ENCODE measurements around the gene EXOC5. TPM values are rescaled to one million over a fixed set of nuclear protein-coding genes. Genes with fewer than 3 reads are reported as not detected.

The EXOC5 gene
- total RNA-seq, 2 donors from 2014 or later: 101 to 107 TPM

DNA sequence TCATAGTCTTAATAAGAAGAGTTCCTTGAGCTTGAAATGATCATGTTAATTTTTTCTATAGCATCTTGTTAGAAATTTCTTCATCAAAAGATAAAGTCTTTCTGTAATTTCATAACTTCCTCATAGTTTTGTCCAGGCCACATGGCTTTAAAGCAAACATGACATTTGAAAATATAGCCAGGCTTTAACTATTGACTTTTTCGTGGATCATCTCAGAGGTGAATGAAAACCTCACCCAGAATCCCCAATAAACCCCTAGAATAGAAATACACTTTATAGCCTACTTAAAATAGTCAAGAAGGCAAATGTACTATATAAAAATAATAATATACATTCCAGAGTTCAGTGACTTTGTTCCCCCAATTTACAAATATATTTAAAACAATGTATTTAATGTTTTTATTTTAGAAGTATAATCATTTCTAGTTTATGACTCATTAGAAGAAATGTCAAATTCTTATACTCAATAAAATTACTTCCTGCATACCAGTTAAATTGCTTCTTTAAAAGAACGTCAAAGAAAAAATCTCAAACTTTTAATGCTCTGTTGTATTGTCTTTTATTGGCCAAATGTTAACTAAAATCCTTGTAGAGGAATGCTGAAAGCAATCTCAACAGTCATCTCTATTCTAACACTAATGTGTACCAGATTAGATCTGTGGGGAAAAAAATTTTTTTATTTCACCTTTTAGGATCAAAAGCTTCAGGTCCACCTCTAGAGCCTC, 21.6 kb downstream of the EXOC5 start:
- DNase-seq: no peak
- H3K27ac ChIP-seq (ENCODE audit: low read depth, low read length): no peak overlapping the region
- no peak overlapping the region for H3K4me3 ChIP-seq (ENCODE audit: low read length)
- H3K36me3 ChIP-seq (ENCODE audit: control insufficient read depth, insufficient read depth, low read length): peaks cover 44% of the 10 kb centered on the region
- no peak for TF ChIP-seq CTCF (conservative IDR thresholded peaks at IDR 0.05)
- H3K27me3 ChIP-seq (ENCODE audit: control insufficient read depth, insufficient read depth, low read length, poor library complexity, severe bottlenecking): no peaks in the 10 kb centered on the region
- peaks cover 35% of the 10 kb centered on the region for H3K36me3 Mint-ChIP-seq (ENCODE audit: low read depth)
- no peaks in the 10 kb centered on the region for H3K4me1 ChIP-seq (ENCODE audit: control insufficient read depth, insufficient read depth, low read length)
- H3K4me3 Mint-ChIP-seq: no peak overlapping the region
- H3K4me1 Mint-ChIP-seq: peaks cover 17% of the 10 kb centered on the region
- H3K9me3 ChIP-seq (ENCODE audit: control insufficient read depth, low read length): peaks cover 9% of the 10 kb centered on the region
- peaks cover 4% of the 10 kb centered on the region for H3K9me3 Mint-ChIP-seq
- no peak overlapping the region for H3K27ac Mint-ChIP-seq
- no peak overlapping the region for H3K9ac ChIP-seq (ENCODE audit: extremely low read depth, low read length, poor library complexity, severe bottlenecking)
- H3K27me3 Mint-ChIP-seq (ENCODE audit: insufficient read depth): no peaks in the 10 kb centered on the region
- WGBS, 2 experiments (ENCODE audit: insufficient coverage in 1 of 2, insufficient read length in 1 of 2): 97% methylated on average over 2 of the region's 2 CpGs; no CpG with 5 or more reads in 1 of the 2 experiments

- Mint-ChIP-seq H3K36me3 (ENCODE audit: low read depth) (peaks cover 36% of the 10 kb centered on the region), H3K4me1 (peaks cover 14% of the 10 kb centered on the region), H3K27me3 (ENCODE audit: insufficient read depth) (no peaks in the 10 kb centered on the region), H3K4me3 (no peak overlapping the region), H3K27ac (peak overlapping the region; percentile 17), H3K9me3 (peaks cover 4% of the 10 kb centered on the region)
- Histone ChIP-seq H3K9ac (ENCODE audit: extremely low read depth, low read length, poor library complexity, severe bottlenecking) (no peak overlapping the region), H3K4me3 (ENCODE audit: low read length) (no peak overlapping the region), H3K27ac (ENCODE audit: low read depth, low read length) (no peak overlapping the region), H3K4me1 (ENCODE audit: control insufficient read depth, insufficient read depth, low read length) (peaks cover 5% of the 10 kb centered on the region), H3K27me3 (ENCODE audit: control insufficient read depth, insufficient read depth, low read length, poor library complexity, severe bottlenecking) (no peaks in the 10 kb centered on the region), H3K36me3 (ENCODE audit: control insufficient read depth, insufficient read depth, low read length) (peaks cover 45% of the 10 kb centered on the region), H3K9me3 (ENCODE audit: control insufficient read depth, low read length) (peaks cover 9% of the 10 kb centered on the region)
- no peak for TF ChIP-seq CTCF (conservative IDR thresholded peaks at IDR 0.05)
- DNase-seq: no peak
- WGBS, 2 experiments (ENCODE audit: insufficient coverage in 1 of 2, insufficient read length in 1 of 2): 86 to 91% methylated on average over 2 of the region's 2 CpGs
These were observed 22.8 kb downstream of the EXOC5 start for GRCh38 chr14:57245941-57246340.

DNA sequence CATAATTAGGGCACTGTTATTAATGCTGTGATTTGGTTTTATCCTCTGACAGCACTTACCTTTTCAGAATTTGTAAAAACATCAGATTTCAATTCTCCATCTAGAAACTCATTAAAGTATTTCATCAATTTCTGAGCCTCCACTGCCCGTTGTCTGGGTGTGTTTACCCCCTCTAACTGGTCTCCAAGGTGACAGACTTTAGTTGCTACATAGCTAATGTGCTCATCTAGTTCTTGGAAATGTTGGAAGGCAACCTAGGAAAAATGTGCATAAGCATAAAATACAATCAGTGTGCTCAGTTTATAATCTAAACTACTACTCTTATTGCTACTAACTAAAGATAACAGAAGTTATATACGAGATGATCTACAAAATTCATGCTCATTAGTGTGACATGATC, 24.6 kb downstream of the EXOC5 start:
- Histone ChIP-seq H3K9ac (ENCODE audit: extremely low read depth, low read length, poor library complexity, severe bottlenecking) (no peak overlapping the region), H3K9me3 (ENCODE audit: control insufficient read depth, low read length) (peaks cover 9% of the 10 kb centered on the region), H3K27ac (ENCODE audit: low read depth, low read length) (no peak overlapping the region), H3K27me3 (ENCODE audit: control insufficient read depth, insufficient read depth, low read length, poor library complexity, severe bottlenecking) (no peaks in the 10 kb centered on the region), H3K36me3 (ENCODE audit: control insufficient read depth, insufficient read depth, low read length) (peaks cover 62% of the 10 kb centered on the region), H3K4me3 (ENCODE audit: low read length) (no peak overlapping the region), H3K4me1 (ENCODE audit: control insufficient read depth, insufficient read depth, low read length) (peaks cover 5% of the 10 kb centered on the region)
- DNase-seq: no peak
- no peak overlapping the region for H3K27ac Mint-ChIP-seq
- H3K27me3 Mint-ChIP-seq (ENCODE audit: insufficient read depth): no peaks in the 10 kb centered on the region
- H3K9me3 Mint-ChIP-seq: peaks cover 4% of the 10 kb centered on the region
- TF ChIP-seq CTCF (conservative IDR thresholded peaks at IDR 0.05): no peak
- H3K4me1 Mint-ChIP-seq: peaks cover 14% of the 10 kb centered on the region
- H3K36me3 Mint-ChIP-seq (ENCODE audit: low read depth): peaks cover 39% of the 10 kb centered on the region
- H3K4me3 Mint-ChIP-seq: no peak overlapping the region
- WGBS, 2 experiments (ENCODE audit: insufficient coverage in 1 of 2, insufficient read length in 1 of 2): 88 to 93% methylated on average over 2 of the region's 2 CpGs

Measured in endodermal cell (in vitro differentiated cells).